ENCODE results near the gene GMDS.

Gene GMDS

GRCh38 chr6:2125158-2125557 lies 120.2 kb downstream of the GMDS start:
- no peak for DNase-seq (ENCODE audit: low read depth, low spot score)
- Histone ChIP-seq H3K27ac (ENCODE audit: low read length) (no peak overlapping the region), H3K4me1 (ENCODE audit: control insufficient read depth, insufficient read depth, low read length) (peaks cover 1% of the 10 kb centered on the region), H3K4me3 (ENCODE audit: low read length) (no peak overlapping the region), H3K27me3 (ENCODE audit: control insufficient read depth, insufficient read depth, low read length) (no peaks in the 10 kb centered on the region), H3K9me3 (ENCODE audit: control insufficient read depth, insufficient read depth, low read length) (no peaks in the 10 kb centered on the region), H3K36me3 (ENCODE audit: control insufficient read depth, insufficient read depth, low read length) (no peaks in the 10 kb centered on the region)
- WGBS (ENCODE audit: insufficient coverage, insufficient read length), result no CpG with 5 or more reads among the region's 3 CpGs

DNA sequence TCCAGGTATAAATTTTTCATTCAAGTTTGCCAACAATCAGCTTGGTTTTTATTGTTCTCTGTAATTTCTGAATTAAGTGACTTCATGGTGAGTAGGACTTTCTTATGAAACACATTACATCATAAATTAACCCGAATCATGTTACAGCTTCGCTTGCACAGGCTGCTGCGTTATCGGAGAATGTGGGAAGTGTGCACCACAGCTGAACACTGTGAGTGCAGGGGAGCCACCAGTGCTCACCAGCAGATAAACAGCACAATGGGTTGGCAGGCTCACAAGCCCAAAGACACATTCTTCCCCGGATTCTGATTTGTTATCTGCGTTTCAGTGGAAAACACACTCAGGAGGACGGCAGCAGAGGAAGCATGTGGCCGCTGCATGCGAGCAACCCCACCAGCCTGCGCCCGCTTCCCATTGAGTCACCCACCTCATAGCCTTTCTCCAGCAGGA lies 121.1 kb downstream of the GMDS start:
- no peak for DNase-seq (ENCODE audit: low read depth, low spot score)
- H3K36me3 ChIP-seq (ENCODE audit: control insufficient read depth, insufficient read depth, low read length), result no peaks in the 10 kb centered on the region
- H3K4me1 ChIP-seq (ENCODE audit: control insufficient read depth, insufficient read depth, low read length), result peaks cover 1% of the 10 kb centered on the region
- H3K4me3 ChIP-seq (ENCODE audit: low read length), result no peak overlapping the region
- no peaks in the 10 kb centered on the region for H3K9me3 ChIP-seq (ENCODE audit: control insufficient read depth, insufficient read depth, low read length)
- H3K27ac ChIP-seq (ENCODE audit: low read length), result no peak overlapping the region
- WGBS (ENCODE audit: insufficient coverage, insufficient read length), result no CpG with 5 or more reads among the region's 11 CpGs
- no peaks in the 10 kb centered on the region for H3K27me3 ChIP-seq (ENCODE audit: control insufficient read depth, insufficient read depth, low read length)

GRCh38 chr6:2120912-2121311 lies 124.5 kb downstream of the GMDS start:
- Histone ChIP-seq H3K9me3 (ENCODE audit: control insufficient read depth, insufficient read depth, low read length) (no peaks in the 10 kb centered on the region), H3K27ac (ENCODE audit: low read length) (no peak overlapping the region), H3K4me3 (ENCODE audit: low read length) (no peak overlapping the region), H3K27me3 (ENCODE audit: control insufficient read depth, insufficient read depth, low read length) (no peaks in the 10 kb centered on the region), H3K36me3 (ENCODE audit: control insufficient read depth, insufficient read depth, low read length) (no peaks in the 10 kb centered on the region), H3K4me1 (ENCODE audit: control insufficient read depth, insufficient read depth, low read length) (no peaks in the 10 kb centered on the region)
- no peak for DNase-seq (ENCODE audit: low read depth, low spot score)
- no CpG with 5 or more reads among the region's 3 CpGs for WGBS (ENCODE audit: insufficient coverage, insufficient read length)

- H3K36me3 ChIP-seq (ENCODE audit: control insufficient read depth, insufficient read depth, low read length), result no peaks in the 10 kb centered on the region
- H3K27me3 ChIP-seq (ENCODE audit: control insufficient read depth, insufficient read depth, low read length), result no peaks in the 10 kb centered on the region
- no peak for DNase-seq (ENCODE audit: low read depth, low spot score)
- no peak overlapping the region for H3K4me3 ChIP-seq (ENCODE audit: low read length)
- H3K27ac ChIP-seq (ENCODE audit: low read length), result no peak overlapping the region
- no peaks in the 10 kb centered on the region for H3K4me1 ChIP-seq (ENCODE audit: control insufficient read depth, insufficient read depth, low read length)
- no peaks in the 10 kb centered on the region for H3K9me3 ChIP-seq (ENCODE audit: control insufficient read depth, insufficient read depth, low read length)
- 100% methylated on average over 1 of the region's 1 CpG for WGBS (ENCODE audit: insufficient coverage, insufficient read length)
These were observed 126.1 kb downstream of the GMDS start for GRCh38 chr6:2119275-2119674.

GRCh38 chr6:2118136-2118535 lies 127.3 kb downstream of the GMDS start:
- Histone ChIP-seq H3K9me3 (ENCODE audit: control insufficient read depth, insufficient read depth, low read length) (no peaks in the 10 kb centered on the region), H3K36me3 (ENCODE audit: control insufficient read depth, insufficient read depth, low read length) (no peaks in the 10 kb centered on the region), H3K27me3 (ENCODE audit: control insufficient read depth, insufficient read depth, low read length) (no peaks in the 10 kb centered on the region), H3K4me1 (ENCODE audit: control insufficient read depth, insufficient read depth, low read length) (no peaks in the 10 kb centered on the region), H3K27ac (ENCODE audit: low read length) (no peak overlapping the region), H3K4me3 (ENCODE audit: low read length) (no peak overlapping the region)
- no CpG with 5 or more reads among the region's 1 CpG for WGBS (ENCODE audit: insufficient coverage, insufficient read length)
- no peak for DNase-seq (ENCODE audit: low read depth, low spot score)

DNA sequence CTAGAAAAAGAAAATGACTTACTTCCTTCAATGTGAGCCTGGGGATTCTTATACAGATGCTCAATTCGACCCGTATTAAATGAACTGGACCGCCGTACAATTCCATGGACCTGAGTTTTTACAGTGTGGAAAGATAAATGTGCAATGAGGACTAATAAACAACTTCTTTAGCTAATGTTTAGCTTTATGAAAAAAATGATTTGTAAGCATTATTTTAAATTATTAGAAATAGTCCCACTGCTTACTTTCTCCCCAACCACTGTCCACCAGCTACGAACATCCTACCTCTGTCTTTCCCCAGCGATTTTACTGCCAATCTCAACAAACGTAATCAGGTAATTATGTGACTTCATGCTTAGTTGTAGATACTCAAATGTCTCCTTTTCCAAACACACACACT lies 128.0 kb downstream of the GMDS start:
- no CpG with 5 or more reads among the region's 7 CpGs for WGBS (ENCODE audit: insufficient coverage, insufficient read length)

GRCh38 chr6:2116496-2116895 lies 128.9 kb downstream of the GMDS start:
- DNase-seq (ENCODE audit: low read depth, low spot score), result no peak
- Histone ChIP-seq H3K4me3 (ENCODE audit: low read length) (no peak overlapping the region), H3K27me3 (ENCODE audit: control insufficient read depth, insufficient read depth, low read length) (no peaks in the 10 kb centered on the region), H3K9me3 (ENCODE audit: control insufficient read depth, insufficient read depth, low read length) (no peaks in the 10 kb centered on the region), H3K27ac (ENCODE audit: low read length) (no peak overlapping the region), H3K4me1 (ENCODE audit: control insufficient read depth, insufficient read depth, low read length) (no peaks in the 10 kb centered on the region), H3K36me3 (ENCODE audit: control insufficient read depth, insufficient read depth, low read length) (no peaks in the 10 kb centered on the region)
- no CpG with 5 or more reads among the region's 2 CpGs for WGBS (ENCODE audit: insufficient coverage, insufficient read length)

More for the DNA sequence above, 128.0 kb downstream of the GMDS start:
- H3K9me3 ChIP-seq (ENCODE audit: control insufficient read depth, insufficient read depth, low read length), result no peaks in the 10 kb centered on the region
- no peak for DNase-seq (ENCODE audit: low read depth, low spot score)
- H3K27me3 ChIP-seq (ENCODE audit: control insufficient read depth, insufficient read depth, low read length), result no peaks in the 10 kb centered on the region
- no peak overlapping the region for H3K27ac ChIP-seq (ENCODE audit: low read length)
- H3K4me3 ChIP-seq (ENCODE audit: low read length), result no peak overlapping the region
- no peaks in the 10 kb centered on the region for H3K4me1 ChIP-seq (ENCODE audit: control insufficient read depth, insufficient read depth, low read length)
- no peaks in the 10 kb centered on the region for H3K36me3 ChIP-seq (ENCODE audit: control insufficient read depth, insufficient read depth, low read length)

GRCh38 chr6:2114100-2114499 lies 131.3 kb downstream of the GMDS start:
- Histone ChIP-seq H3K36me3 (ENCODE audit: control insufficient read depth, insufficient read depth, low read length) (no peaks in the 10 kb centered on the region), H3K27ac (ENCODE audit: low read length) (no peak overlapping the region), H3K27me3 (ENCODE audit: control insufficient read depth, insufficient read depth, low read length) (no peaks in the 10 kb centered on the region), H3K4me3 (ENCODE audit: low read length) (no peak overlapping the region), H3K4me1 (ENCODE audit: control insufficient read depth, insufficient read depth, low read length) (no peaks in the 10 kb centered on the region), H3K9me3 (ENCODE audit: control insufficient read depth, insufficient read depth, low read length) (no peaks in the 10 kb centered on the region)
- WGBS (ENCODE audit: insufficient coverage, insufficient read length), result no CpG with 5 or more reads among the region's 1 CpG
- DNase-seq (ENCODE audit: low read depth, low spot score), result no peak

GRCh38 chr6:2111162-2111677 lies 134.2 kb downstream of the GMDS start:
- no peaks in the 10 kb centered on the region for H3K9me3 ChIP-seq (ENCODE audit: control insufficient read depth, insufficient read depth, low read length)
- DNase-seq (ENCODE audit: low read depth, low spot score), result no peak
- H3K27me3 ChIP-seq (ENCODE audit: control insufficient read depth, insufficient read depth, low read length), result no peaks in the 10 kb centered on the region
- H3K36me3 ChIP-seq (ENCODE audit: control insufficient read depth, insufficient read depth, low read length), result no peaks in the 10 kb centered on the region
- no peak overlapping the region for H3K4me3 ChIP-seq (ENCODE audit: low read length)
- no peak overlapping the region for H3K27ac ChIP-seq (ENCODE audit: low read length)
- H3K4me1 ChIP-seq (ENCODE audit: control insufficient read depth, insufficient read depth, low read length), result no peaks in the 10 kb centered on the region
- WGBS (ENCODE audit: insufficient coverage, insufficient read length), result 100% methylated on average over 1 of the region's 5 CpGs

DNA sequence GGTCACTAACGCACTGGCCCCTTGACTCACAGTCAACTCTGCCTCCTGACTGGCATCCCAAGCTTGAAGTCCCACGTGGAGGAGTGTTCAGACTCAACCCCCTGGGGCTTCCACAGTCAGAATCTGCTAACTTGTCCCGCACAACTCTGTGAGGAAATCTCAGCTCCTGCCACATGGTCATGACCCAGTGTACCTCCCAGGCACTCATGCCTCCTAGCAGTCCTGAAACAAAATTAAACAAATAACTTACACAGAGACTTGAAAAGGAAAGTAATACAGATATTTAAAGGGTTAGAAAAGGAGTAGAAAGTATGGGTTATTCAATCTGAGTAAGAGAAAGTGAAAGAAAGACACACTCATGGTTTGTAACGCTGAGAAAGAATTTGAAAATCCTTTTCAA lies 134.9 kb downstream of the GMDS start:
- no peaks in the 10 kb centered on the region for H3K9me3 ChIP-seq (ENCODE audit: control insufficient read depth, insufficient read depth, low read length)
- DNase-seq (ENCODE audit: low read depth, low spot score), result no peak
- no peaks in the 10 kb centered on the region for H3K4me1 ChIP-seq (ENCODE audit: control insufficient read depth, insufficient read depth, low read length)
- no peaks in the 10 kb centered on the region for H3K36me3 ChIP-seq (ENCODE audit: control insufficient read depth, insufficient read depth, low read length)
- no peak overlapping the region for H3K27ac ChIP-seq (ENCODE audit: low read length)
- no CpG with 5 or more reads among the region's 4 CpGs for WGBS (ENCODE audit: insufficient coverage, insufficient read length)
- no peaks in the 10 kb centered on the region for H3K27me3 ChIP-seq (ENCODE audit: control insufficient read depth, insufficient read depth, low read length)
- H3K4me3 ChIP-seq (ENCODE audit: low read length), result no peak overlapping the region

DNA sequence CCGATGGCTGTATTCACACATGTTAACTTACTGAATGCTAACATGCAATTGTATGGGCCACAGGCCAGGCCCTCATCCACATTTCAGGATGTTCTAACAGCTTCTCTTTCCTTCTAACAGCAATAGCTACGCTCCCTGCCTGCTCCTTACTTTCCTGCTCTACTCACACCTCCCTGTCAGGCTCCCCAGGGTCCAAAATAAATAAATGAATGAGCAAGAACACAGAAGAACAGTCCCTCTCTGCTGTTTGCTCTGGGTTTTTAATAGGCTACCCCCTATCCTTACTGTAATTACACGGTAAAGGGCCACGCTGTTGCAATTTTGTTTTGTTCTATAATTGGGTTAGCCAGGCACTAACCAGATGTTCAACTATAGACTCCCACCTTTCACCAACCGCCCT lies 135.6 kb downstream of the GMDS start:
- no peak overlapping the region for H3K4me3 ChIP-seq (ENCODE audit: low read length)
- H3K4me1 ChIP-seq (ENCODE audit: control insufficient read depth, insufficient read depth, low read length), result no peaks in the 10 kb centered on the region
- DNase-seq (ENCODE audit: low read depth, low spot score), result no peak
- H3K27me3 ChIP-seq (ENCODE audit: control insufficient read depth, insufficient read depth, low read length), result no peaks in the 10 kb centered on the region
- H3K27ac ChIP-seq (ENCODE audit: low read length), result no peak overlapping the region
- no CpG with 5 or more reads among the region's 5 CpGs for WGBS (ENCODE audit: insufficient coverage, insufficient read length)
- no peaks in the 10 kb centered on the region for H3K9me3 ChIP-seq (ENCODE audit: control insufficient read depth, insufficient read depth, low read length)
- H3K36me3 ChIP-seq (ENCODE audit: control insufficient read depth, insufficient read depth, low read length), result no peaks in the 10 kb centered on the region
